HG02610 (cell line): ENCODE results near the gene RB1.
"Not testable (repeated sequence)": the region's sequence is repeated elsewhere in the genome, so short reads cannot be mapped to it uniquely, and the experiment has no call there.

Experiments
- ATAC-seq: cut with Tn5 transposase; IDR thresholded peaks from one replicate; pipeline ENCODE4 v1.9.1; 2021; ENCODE audit warnings: mild to moderate bottlenecking, moderate library complexity; ENCODE audit not compliant: unreplicated experiment

The RB1 gene

GRCh38 chr13:48297131-48297786 lies 6.3 kb upstream of the RB1 start:
- ATAC-seq, result no peak

GRCh38 chr13:48299591-48299990 lies 4.0 kb upstream of the RB1 start:
- ATAC-seq, result no peak

GRCh38 chr13:48302871-48303358 lies 636 bp upstream of the RB1 start:
- ATAC-seq, result no peak

GRCh38 chr13:48304143-48304876 lies 759 bp downstream of the RB1 start:
- peak; percentile 56 for ATAC-seq

- no peak for ATAC-seq
Measured at GRCh38 chr13:48311223-48311622, 7.7 kb downstream of the RB1 start.

GRCh38 chr13:48315969-48316650 lies 12.6 kb downstream of the RB1 start:
- ATAC-seq, result no peak

GRCh38 chr13:48316826-48317510 lies 13.4 kb downstream of the RB1 start:
- ATAC-seq, result no peak

- no peak for ATAC-seq
Measured at GRCh38 chr13:48317511-48318376, 14.2 kb downstream of the RB1 start.

- ATAC-seq, result no peak
Measured at GRCh38 chr13:48318377-48318811, 14.8 kb downstream of the RB1 start.

GRCh38 chr13:48318821-48319511 lies 15.4 kb downstream of the RB1 start:
- ATAC-seq, result no peak

- no peak for ATAC-seq
Measured at GRCh38 chr13:48319531-48320398, 16.2 kb downstream of the RB1 start.

GRCh38 chr13:48320399-48320790 lies 16.8 kb downstream of the RB1 start:
- ATAC-seq, result no peak

- ATAC-seq, result no peak
Measured at GRCh38 chr13:48320891-48321510, 17.4 kb downstream of the RB1 start.

- no peak for ATAC-seq
Measured at GRCh38 chr13:48322294-48322693, 18.7 kb downstream of the RB1 start.

GRCh38 chr13:48333976-48334375 lies 30.4 kb downstream of the RB1 start:
- no peak for ATAC-seq

- no peak for ATAC-seq
Measured at GRCh38 chr13:48334534-48335127, 31.1 kb downstream of the RB1 start.

GRCh38 chr13:48339198-48339597 lies 35.6 kb downstream of the RB1 start:
- ATAC-seq, result not testable (repeated sequence)

- ATAC-seq, result no peak
Measured at GRCh38 chr13:48344264-48344663, 40.7 kb downstream of the RB1 start.
